HG03558 (cell line): Measurements from ENCODE around the gene NCK2.

Source experiments
- ATAC-seq: cut with Tn5 transposase; IDR thresholded peaks from one replicate; pipeline ENCODE4 v1.9.1; 2021; ENCODE audit warnings: moderate number of reproducible peaks; ENCODE audit not compliant: unreplicated experiment; ENCODE audit errors: extremely low read depth

Gene NCK2

DNA sequence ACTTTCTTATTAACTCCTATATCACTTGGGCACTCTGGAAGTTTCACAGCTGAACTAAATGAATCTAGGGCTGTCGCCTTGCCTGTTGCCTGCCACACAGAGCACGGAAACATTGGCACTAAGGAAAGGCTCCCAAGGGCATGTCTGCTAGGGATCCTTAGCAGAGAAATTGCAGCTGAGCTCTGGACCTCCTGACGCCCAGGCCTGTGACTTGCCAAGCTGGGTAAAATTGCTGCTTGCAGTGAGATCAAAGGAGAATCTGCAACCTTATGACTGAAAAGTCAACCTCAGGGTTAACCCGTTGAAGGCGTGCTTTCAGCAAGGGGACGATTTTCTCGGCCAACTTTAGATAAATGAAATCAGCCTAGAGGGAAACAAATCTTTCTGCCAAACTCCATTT is 189.8 kb downstream of the NCK2 start:
- no peak for ATAC-seq

DNA sequence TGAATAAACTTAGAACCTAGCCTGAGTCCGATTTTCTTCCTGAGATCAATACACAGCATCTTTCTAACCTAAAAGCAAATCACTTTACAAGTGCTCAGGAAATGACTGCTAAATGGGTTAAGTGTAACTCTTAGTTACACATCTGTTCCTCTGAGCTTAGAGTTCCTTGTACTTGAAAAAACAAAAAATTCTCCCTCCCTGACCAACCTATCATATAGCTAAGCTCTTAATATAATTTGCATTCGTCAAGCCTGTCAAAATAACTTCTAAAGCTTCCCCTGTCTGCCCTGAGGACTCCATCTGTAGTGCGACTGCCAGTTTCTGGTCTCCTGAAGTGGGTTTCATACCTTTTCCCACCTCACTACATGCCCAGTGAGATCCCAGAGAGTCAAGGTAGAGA is 190.4 kb downstream of the NCK2 start:
- ATAC-seq, result no peak

DNA sequence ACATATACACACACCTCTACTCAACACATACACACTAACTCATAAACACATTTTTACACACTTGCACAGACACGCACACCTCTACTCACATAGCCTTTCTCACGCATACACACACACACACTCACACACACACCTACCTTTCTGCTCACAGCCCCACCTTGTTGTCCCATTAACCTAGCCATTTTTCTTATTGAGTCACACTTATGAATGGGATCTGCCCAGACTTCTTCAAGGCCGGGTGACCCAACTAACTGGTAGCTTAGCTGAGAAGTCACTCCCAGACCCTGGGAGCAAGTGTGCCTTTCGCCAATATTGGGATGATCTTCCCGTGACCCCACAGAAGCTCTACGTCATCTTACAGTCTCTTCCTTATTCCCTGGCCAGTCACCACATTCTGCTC is 192.2 kb downstream of the NCK2 start:
- ATAC-seq, result no peak

DNA sequence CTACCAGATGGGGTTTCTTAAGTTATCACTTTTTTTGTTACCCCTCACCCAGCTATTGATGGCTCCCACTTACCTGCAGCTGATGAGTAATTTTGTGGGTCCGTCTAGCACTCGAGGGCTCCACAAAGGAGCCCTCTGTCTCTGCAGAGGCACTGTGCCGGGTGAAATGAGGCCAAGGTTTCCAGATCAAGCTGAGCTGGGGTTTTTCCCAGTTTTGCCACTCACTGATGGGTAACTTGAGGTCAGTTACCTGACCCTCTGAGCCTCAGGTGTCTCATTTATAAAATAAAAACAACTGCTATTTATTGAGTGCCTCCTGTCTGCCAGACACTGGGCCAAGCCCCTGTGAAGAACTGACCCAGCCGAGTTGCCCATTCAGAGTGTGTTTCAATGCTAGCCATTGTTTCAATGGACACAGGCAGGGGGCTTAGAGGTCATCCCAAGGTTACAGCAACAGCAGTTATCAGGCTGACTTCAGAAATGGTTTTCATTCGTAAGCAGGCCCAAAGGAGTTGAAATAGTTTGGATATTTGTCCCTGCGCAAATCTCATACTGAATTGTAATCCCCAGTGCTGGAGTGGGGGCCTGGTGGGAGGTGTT is 192.9 kb downstream of the NCK2 start:
- ATAC-seq, result no peak
